GM04504 (cell line): Measurements from ENCODE around the gene OAS2.

ENCODE experiments used
- DNase-seq: peaks from one replicate; pipeline ENCODE4 v3.0.0-alpha.2; 2012; ENCODE audit warnings: low read depth

The OAS2 gene

GRCh38 chr12:113022563-113023297 lies 44.4 kb downstream of the OAS2 start:
- no peak for DNase-seq

DNA sequence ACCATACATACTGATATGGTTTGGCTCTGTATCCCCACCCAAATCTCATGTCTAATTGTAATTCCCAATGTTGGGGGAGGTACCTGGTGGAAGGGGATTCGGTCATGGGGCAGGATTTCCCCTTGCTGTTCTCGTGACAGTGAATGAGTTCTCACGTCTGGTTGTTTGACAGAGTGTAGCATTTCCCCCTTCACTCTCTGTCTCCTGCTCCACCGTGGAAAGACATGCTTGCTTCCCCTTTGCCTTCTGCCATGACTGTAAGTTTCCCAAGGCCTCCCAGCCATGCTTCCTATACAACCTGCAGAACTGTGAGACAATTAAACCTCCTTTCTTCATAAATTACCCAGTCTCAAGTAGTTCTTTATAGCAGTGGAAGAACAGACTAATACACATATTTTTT lies 49.4 kb downstream of the OAS2 start:
- no peak for DNase-seq

- peak; percentile 31 for DNase-seq
Measured at GRCh38 chr12:113030875-113031525, 52.7 kb downstream of the OAS2 start.

DNA sequence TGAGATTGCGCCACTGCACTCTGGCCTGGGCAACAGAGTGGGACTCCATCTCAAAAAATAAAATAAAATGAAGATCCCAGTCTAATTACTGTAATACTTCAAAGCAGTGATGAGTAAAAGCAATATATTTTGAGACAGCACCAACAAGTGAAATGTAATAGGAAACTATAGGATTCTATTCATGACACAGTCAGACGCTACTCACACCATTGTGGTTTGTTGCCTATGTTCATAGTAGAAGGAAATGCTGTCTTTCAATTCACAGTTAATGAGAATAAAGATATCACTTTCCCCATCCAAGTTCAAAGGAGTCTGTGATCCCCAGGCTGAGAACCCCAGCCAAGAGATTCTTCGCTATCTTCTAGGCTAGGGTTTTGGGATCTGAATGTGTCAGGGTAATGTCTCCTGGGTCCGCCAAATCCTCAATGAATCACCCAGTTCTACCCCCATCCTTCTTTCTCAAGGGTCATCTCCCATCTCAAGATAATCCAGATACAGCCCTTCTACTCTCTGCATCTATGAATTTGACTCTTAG lies 61.7 kb downstream of the OAS2 start:
- DNase-seq: no peak

DNA sequence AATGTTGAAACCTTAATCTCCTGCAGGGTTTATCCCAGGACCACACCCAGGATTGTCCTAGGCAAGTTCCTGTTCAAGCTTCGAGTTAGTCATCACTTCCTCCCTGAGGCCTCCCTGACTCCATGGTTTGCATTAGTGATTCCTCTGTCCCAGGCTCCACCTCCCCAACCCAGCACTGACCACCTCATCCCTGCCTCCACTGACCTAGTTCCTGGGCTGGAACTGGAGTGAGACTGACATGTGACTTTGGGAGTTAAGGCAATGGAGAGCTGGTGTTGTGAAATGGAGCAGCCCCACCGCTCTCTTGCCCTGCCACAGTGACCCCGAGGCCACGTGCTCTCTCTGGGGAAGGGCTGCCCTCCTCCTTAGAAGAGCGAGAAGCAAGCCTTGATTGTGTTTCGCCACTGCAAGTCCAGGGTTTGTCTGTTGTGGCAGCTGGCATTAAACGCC lies 62.4 kb downstream of the OAS2 start:
- peak; percentile 26 for DNase-seq

- no peak for DNase-seq
Measured at GRCh38 chr12:113041560-113041959, 63.2 kb downstream of the OAS2 start.

GRCh38 chr12:113043240-113043639 lies 64.9 kb downstream of the OAS2 start:
- no peak for DNase-seq

- DNase-seq: no peak
Measured at GRCh38 chr12:113044516-113044915, 66.2 kb downstream of the OAS2 start.

GRCh38 chr12:113048716-113049127 lies 70.4 kb downstream of the OAS2 start:
- peak; percentile 38 for DNase-seq

- DNase-seq: no peak
Measured at GRCh38 chr12:113049976-113050742, 71.8 kb downstream of the OAS2 start.

DNA sequence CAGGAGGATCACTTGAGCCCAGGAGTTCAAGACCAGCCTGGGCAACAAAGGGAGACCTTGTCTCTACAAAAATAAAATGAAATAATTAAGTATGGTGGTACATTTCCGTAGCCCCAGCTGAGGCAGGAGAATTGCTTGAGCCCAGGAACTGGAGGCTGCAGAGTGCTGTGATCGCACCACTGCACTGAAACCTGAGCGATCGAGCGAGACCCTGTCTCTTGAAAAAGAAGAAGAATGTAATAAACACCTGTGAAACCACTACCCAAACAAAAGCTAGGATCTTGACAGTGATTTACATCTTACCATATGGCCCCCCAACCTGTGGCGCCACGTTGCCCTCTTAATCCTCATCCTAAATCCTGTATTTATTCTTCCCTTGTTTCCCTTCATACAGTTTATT lies 72.5 kb downstream of the OAS2 start:
- DNase-seq: no peak

GRCh38 chr12:113051759-113052158 lies 73.4 kb downstream of the OAS2 start:
- DNase-seq: no peak

GRCh38 chr12:113052326-113052725 lies 74.0 kb downstream of the OAS2 start:
- no peak for DNase-seq

DNA sequence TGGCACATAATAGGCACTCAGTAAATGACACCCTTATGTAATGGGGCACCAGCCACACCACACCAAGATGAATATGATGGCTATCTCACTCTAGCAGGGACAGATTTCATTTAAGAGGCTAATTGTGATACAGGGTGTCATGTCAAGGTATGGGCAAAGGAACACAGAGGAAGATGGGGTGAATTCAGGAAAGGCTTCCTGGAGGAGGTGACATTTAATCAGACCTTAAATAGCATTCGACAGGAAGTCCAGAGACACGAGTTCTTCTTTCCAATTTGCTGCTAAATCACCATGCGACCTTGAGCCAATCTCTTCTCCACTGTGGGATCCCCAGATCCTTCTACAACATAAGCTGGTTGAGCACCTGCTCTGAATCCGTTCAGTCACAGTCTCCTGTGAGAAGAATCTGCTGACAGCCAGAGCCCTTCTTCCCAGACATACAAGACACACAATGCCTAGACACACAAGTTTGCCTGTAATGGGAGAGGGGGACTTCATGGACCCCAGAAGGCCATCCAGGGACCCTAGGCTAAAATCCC lies 76.7 kb downstream of the OAS2 start:
- no peak for DNase-seq

DNA sequence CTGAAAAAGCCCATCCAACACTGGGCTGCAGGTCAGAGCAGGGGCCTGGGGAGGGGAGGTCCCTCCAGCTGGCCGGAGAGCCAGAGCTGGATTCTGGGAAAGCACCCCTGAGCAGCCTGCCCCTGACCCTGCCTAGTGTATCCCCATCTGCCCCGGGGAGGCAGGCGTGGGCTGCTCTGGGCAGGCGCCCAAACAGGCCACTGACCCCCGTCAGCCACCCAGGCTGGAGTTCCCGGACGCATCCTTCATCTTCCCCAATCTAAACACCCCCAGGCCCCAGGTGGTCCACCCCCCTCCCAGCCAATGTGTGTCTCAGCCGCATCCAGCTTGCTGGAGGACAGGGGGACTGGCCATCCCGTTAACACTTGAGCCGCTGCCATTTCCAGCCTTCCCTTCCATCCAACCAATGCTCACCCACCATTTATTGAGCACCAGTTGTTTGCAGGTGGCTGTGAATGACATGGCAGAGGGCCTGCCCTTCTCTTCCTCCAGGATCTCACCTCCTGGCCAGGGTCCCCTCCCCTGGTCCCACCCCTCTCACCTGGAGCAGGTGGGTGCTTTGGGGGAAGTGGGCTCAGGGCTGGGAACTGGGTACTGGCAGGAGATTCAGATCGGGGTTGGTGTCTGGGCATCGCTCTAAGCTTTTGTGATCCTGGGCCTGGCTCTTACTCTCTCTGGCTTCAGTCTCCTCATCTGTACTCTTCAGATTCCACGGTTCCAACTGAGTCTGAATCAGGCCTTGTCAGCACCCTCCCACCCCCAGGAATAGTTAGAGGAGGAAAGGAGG lies 77.5 kb downstream of the OAS2 start:
- no peak for DNase-seq

- DNase-seq: no peak
Measured at GRCh38 chr12:113056381-113056630, 78.0 kb downstream of the OAS2 start.

- no peak for DNase-seq
Measured at GRCh38 chr12:113056631-113057488, 78.5 kb downstream of the OAS2 start, which contains the start of gene DTX1. Gene DTX1 (plus strand): TSS chr12:113056730. CDS start chr12:113058193, 1,463 bp downstream.

DNA sequence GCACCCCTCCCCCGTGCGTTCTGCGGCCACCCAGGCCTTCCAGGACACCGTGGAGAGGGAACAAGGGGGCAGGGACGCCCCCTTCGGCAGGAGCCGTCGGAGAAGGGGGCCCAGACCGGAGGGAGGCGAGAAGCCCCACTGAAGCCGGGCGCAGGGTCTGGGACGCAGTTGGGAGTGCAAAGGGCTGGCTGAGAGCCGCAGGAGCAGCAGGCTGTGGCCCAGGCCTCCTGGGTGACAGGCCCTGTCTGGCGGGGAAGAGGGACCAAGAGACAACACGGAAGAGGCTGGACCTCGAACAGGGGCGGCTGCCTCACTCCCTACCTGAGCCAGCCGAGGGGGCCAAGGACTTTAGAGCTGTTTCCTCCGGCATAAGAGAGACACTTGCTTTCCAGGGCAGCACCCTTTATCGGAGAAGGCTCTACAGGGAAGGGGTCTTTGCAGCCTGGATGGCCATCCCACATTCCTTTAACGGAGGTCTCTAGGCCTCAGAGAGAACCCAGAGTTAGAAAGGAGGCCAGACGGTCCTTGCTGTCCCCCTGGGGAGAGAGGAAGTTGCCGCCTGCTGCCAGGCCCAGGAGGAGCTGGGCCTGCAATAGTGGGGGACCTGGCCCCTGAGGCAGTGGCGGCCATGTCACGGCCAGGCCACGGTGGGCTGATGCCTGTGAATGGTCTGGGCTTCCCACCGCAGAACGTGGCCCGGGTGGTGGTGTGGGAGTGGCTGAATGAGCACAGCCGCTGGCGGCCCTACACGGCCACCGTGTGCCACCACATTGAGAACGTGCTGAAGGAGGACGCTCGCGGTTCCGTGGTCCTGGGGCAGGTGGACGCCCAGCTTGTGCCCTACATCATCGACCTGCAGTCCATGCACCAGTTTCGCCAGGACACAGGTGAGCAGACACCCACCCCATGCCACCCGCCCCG lies 79.5 kb downstream of the OAS2 start:
- DNase-seq: no peak

DNA sequence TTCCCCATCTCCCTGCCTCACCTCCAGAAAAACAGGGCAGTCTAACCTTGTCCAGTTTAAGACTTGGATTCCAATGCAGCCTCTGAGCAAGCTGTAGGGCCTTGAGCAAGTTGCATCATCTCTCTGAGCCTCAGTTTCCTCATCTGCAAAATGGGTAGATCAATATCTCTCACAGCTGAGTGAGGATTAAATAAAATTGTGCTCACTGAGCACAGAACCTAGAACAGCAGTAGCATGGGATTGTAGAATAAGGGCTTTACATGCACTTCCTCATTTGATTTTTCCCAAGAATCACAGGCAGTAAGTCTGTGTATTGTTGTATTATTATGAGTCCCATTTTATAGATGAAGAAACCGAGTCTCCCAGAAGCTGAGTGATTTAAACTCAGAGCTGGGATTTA lies 80.2 kb downstream of the OAS2 start:
- no peak for DNase-seq
